Loucy (cell line): Measurements from ENCODE around the gene CETN3.

Experiments
- H2AFZ ChIP-seq: fragments of 200-600 bp; sonication (generic); 2 replicates; pipeline ENCODE4 v1.6.0; 2016; ENCODE audit warnings: antibody characterized with exemption, mild to moderate bottlenecking, low read length, moderate library complexity
- H3F3A ChIP-seq: fragments of 200-600 bp; 2 replicates; pipeline ENCODE4 v1.6.0; 2016; ENCODE audit warnings: antibody characterized with exemption, low read depth, mild to moderate bottlenecking
- H3K27me3 ChIP-seq: fragments of 200-600 bp; sonication (generic); 2 replicates; pipeline ENCODE4 v1.6.1; 2014; ENCODE audit warnings: low read length, mild to moderate bottlenecking; ENCODE audit not compliant: insufficient read depth, poor library complexity, severe bottlenecking
- H3K36me3 ChIP-seq: fragments of 200-600 bp; sonication (generic); 2 replicates; pipeline ENCODE4 v1.6.1; 2016; ENCODE audit warnings: low read length; ENCODE audit not compliant: insufficient read depth
- H3K4me1 ChIP-seq: fragments of 200-600 bp; sonication (generic); 2 replicates; pipeline ENCODE4 v1.5.1; 2014; ENCODE audit warnings: low read length, mild to moderate bottlenecking; ENCODE audit not compliant: insufficient read depth, poor library complexity, severe bottlenecking
- H3K4me2 ChIP-seq: fragments of 200-600 bp; sonication (generic); 2 replicates; pipeline ENCODE4 v1.6.0; 2014; ENCODE audit warnings: antibody characterized with exemption, low read length, low read depth, mild to moderate bottlenecking; ENCODE audit not compliant: poor library complexity, severe bottlenecking
- H3K4me3 ChIP-seq: fragments of 200-600 bp; sonication (generic); 2 replicates; pipeline ENCODE4 v1.5.1; 2014; ENCODE audit warnings: low read length, mild to moderate bottlenecking, mixed read lengths; ENCODE audit not compliant: poor library complexity, severe bottlenecking
- H3K79me2 ChIP-seq: fragments of 200-600 bp; sonication (generic); 2 replicates; pipeline ENCODE4 v1.6.1; 2014; ENCODE audit warnings: low read length; ENCODE audit not compliant: insufficient read depth
- H3K9ac ChIP-seq: fragments of 200-600 bp; sonication (generic); 2 replicates; pipeline ENCODE4 v1.6.0; 2014; ENCODE audit warnings: mild to moderate bottlenecking, low read depth, low read length, moderate library complexity; ENCODE audit not compliant: poor library complexity, severe bottlenecking
- H3K9me2 ChIP-seq: fragments of 200-600 bp; sonication (generic); replicated peaks from 2 replicates; pipeline ENCODE4 v1.6.1; 2016; ENCODE audit warnings: low read depth, low read length, mixed read lengths
- H3K9me3 ChIP-seq: fragments of 200-600 bp; sonication (generic); 2 replicates; pipeline ENCODE4 v1.6.1; 2014; ENCODE audit warnings: mild to moderate bottlenecking, antibody characterized with exemption, low read length, low read depth; ENCODE audit not compliant: insufficient read depth
- H4K20me1 ChIP-seq: fragments of 200-600 bp; sonication (generic); 2 replicates; pipeline ENCODE4 v1.6.0; 2014; ENCODE audit warnings: antibody characterized with exemption, low read length, mild to moderate bottlenecking; ENCODE audit not compliant: insufficient read depth, poor library complexity, severe bottlenecking
- CTCF ChIP-seq: fragments of 200-600 bp; sonication (generic); conservative IDR thresholded peaks from 2 replicates; pipeline ENCODE4 v1.5.1; 2014; ENCODE audit warnings: mild to moderate bottlenecking, antibody characterized with exemption, low read length
- EZH2phosphoT487 ChIP-seq: fragments of 200-600 bp; IDR thresholded peaks from 2 replicates; pipeline ENCODE4 v1.6.1; 2018; ENCODE audit warnings: antibody characterized with exemption, mild to moderate bottlenecking, moderate library complexity, borderline replicate concordance

Gene CETN3

DNA sequence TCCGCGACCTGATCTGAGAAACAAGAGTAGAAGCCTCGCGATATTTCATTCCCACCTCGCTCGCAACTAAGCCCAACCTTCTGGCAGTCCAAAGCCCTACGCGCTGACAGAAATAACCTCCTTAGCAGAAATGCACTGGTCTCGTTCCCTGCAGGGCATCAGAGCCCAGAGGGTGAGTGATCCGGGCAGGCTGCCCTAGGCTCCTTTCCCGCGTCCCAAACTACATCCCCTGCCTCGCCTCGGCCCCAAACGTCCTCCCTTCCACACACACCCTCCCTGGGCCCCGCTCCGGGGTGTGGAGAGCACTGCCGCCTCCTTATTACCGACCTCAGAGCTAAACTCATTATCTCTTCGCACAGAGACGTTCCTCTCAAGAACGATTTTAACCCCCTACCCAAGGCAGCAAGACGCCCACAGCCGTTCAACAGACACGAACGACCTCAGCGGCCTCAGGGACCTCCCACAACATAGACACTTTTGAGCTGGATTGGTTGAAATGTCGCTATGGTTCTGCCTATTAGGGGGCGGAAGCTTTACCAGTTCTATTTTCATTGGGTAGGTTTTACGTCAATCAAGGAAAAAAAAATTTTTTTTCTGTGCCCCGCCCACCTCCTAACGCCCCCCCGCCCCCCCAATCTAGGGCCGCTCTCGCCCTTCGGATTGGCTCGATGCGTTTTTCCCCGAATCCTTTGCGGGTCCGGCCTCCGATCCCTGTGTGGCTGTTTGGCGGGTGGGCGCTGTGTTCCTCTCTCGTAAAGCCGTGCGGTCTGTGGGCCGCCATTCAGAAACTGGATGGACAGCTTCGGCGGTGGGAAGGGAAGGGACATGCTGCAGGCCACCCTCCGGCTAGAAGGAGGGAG lies at the start of gene CETN3:
CETN3 (minus strand) TSS at position 439 of the 860 bp plus-strand sequence; CDS start at position 344, 95 bp downstream.
- TF ChIP-seq EZH2phosphoT487 (no peak), CTCF (no peak)
- Histone ChIP-seq H3K9me2 (no peaks in the 10 kb centered on the region), H3K4me3 (peak within 1 kb of the TSS; percentile 99), H2AFZ (peak within 1 kb of the TSS; percentile 99), H3K36me3 (no peaks in the 10 kb centered on the region), H3K9ac (peak within 1 kb of the TSS; percentile 98), H3K4me2 (peak within 1 kb of the TSS; percentile 97), H3K9me3 (no peaks in the 10 kb centered on the region), H3K79me2 (peaks cover 32% of the 10 kb centered on the region), H3K27me3 (no peaks in the 10 kb centered on the region), H3F3A (no peaks in the 10 kb centered on the region), H3K4me1 (peaks cover 36% of the 10 kb centered on the region), H4K20me1 (peaks cover 2% of the 10 kb centered on the region)

DNA sequence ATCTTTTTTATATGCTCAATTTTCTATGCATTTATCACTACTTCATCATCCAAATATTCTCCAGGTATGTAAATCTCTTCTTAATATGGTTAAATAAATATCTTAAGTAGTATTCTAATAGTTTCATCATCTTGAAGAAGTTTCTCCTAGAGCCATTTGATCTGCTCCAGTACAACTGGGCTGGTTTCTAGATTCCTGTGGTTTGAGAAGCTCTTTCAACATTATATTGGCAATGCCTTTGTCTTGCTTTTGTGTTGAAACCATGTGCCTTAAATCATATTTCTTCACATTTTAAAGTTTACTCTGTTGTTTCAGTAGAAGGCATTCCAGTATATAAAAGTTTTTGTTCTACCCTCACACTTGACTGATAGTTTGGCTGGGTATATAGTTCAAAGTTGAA lies 37.4 kb upstream of the CETN3 start:
- Histone ChIP-seq H3K4me3 (no peak overlapping the region), H3K4me1 (no peaks in the 10 kb centered on the region), H2AFZ (no peak overlapping the region), H3K79me2 (no peaks in the 10 kb centered on the region), H3K9me3 (no peaks in the 10 kb centered on the region), H3K27me3 (no peaks in the 10 kb centered on the region), H3K9ac (no peak overlapping the region), H3K36me3 (no peaks in the 10 kb centered on the region), H3K4me2 (no peak overlapping the region), H4K20me1 (no peaks in the 10 kb centered on the region), H3K9me2 (no peaks in the 10 kb centered on the region), H3F3A (no peaks in the 10 kb centered on the region)
- no peak for TF ChIP-seq CTCF
- no peak for TF ChIP-seq EZH2phosphoT487

GRCh38 chr5:90440644-90441043 lies 31.1 kb upstream of the CETN3 start:
- Histone ChIP-seq H3F3A (no peaks in the 10 kb centered on the region), H3K79me2 (no peaks in the 10 kb centered on the region), H3K9me2 (no peaks in the 10 kb centered on the region), H3K4me1 (no peaks in the 10 kb centered on the region), H3K4me2 (peak overlapping the region; percentile 71), H2AFZ (peak overlapping the region; percentile 81), H4K20me1 (no peaks in the 10 kb centered on the region), H3K9ac (no peak overlapping the region), H3K4me3 (no peak overlapping the region), H3K9me3 (no peaks in the 10 kb centered on the region), H3K36me3 (no peaks in the 10 kb centered on the region), H3K27me3 (no peaks in the 10 kb centered on the region)
- TF ChIP-seq EZH2phosphoT487 (no peak), CTCF (no peak)
